MG63 (cell line): ENCODE measurements around the gene KERA. TPM values are rescaled to one million over a fixed set of nuclear protein-coding genes. Genes with fewer than 3 reads are reported as not detected.
A peak's percentile ranks its signal among the peaks of the same experiment; 100 is the strongest.

Experiments used
- DNase-seq: peaks from one replicate; pipeline ENCODE4 v3.0.0-alpha.2; 2020
- H3K27me3 ChIP-seq: fragments of 250-450 bp; sonication (Bioruptor Pico); 2 replicates; pipeline ENCODE4 v1.5.1; 2020; ENCODE audit warnings: mild to moderate bottlenecking, moderate library complexity
- H3K36me3 ChIP-seq: fragments of 250-450 bp; sonication (Bioruptor Pico); 2 replicates; pipeline ENCODE4 v1.5.1; 2020; ENCODE audit warnings: mild to moderate bottlenecking, moderate library complexity
- H3K4me3 ChIP-seq: fragments of 250-450 bp; sonication (Bioruptor Pico); 2 replicates; pipeline ENCODE4 v1.5.1; 2020; ENCODE audit warnings: mild to moderate bottlenecking, moderate library complexity
- H3K9me3 ChIP-seq: fragments of 250-450 bp; sonication (Bioruptor Pico); 2 replicates; pipeline ENCODE4 v1.5.1; 2020; ENCODE audit warnings: mild to moderate bottlenecking, moderate library complexity
- total RNA-seq: library from RNA; depleted of rRNA; stranded (reverse); fragments of >200 nt; shearing (Covaris generic); gene quantifications from 2 replicates; pipeline ENCODE4 v1.2.3, GENCODE V29; 2014; ENCODE audit warnings: low replicate concordance

KERA gene
- total RNA-seq, 1 experiment from 2014 or later, result not detected

GRCh38 chr12:91043408-91043807, 14.4 kb downstream of the KERA start:
- H3K9me3 ChIP-seq, result no peaks in the 10 kb centered on the region
- H3K27me3 ChIP-seq, result no peaks in the 10 kb centered on the region
- DNase-seq, result no peak
- H3K36me3 ChIP-seq, result no peaks in the 10 kb centered on the region
- H3K4me3 ChIP-seq, result no peak overlapping the region

GRCh38 chr12:91040096-91040755, 17.6 kb downstream of the KERA start:
- no peak overlapping the region for H3K4me3 ChIP-seq
- H3K36me3 ChIP-seq, result no peaks in the 10 kb centered on the region
- DNase-seq, result no peak
- H3K27me3 ChIP-seq, result no peaks in the 10 kb centered on the region
- no peaks in the 10 kb centered on the region for H3K9me3 ChIP-seq

GRCh38 chr12:91037276-91037675, 20.5 kb downstream of the KERA start:
- DNase-seq, result no peak
- Histone ChIP-seq H3K27me3 (no peaks in the 10 kb centered on the region), H3K36me3 (no peaks in the 10 kb centered on the region), H3K4me3 (no peak overlapping the region), H3K9me3 (no peaks in the 10 kb centered on the region)

DNA sequence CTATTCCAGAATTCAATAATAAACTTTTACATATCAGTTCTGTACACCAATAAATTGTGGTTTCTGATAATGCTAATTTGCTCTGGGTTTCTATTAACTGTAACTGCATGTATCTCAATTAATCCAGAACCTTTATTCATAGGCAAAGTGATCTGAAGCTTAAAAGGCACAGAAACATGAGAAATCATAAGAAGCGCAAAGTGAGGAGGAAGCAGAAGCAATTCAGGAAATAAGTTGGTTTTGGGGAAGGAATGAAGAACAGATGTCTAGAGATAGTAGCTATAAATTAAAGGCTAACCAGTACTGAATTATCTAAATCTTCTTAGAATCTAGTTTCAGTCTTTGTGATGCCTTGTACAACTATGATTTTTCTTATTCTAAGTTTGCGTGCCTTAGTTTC, 24.6 kb downstream of the KERA start:
- no peaks in the 10 kb centered on the region for H3K27me3 ChIP-seq
- no peak for DNase-seq
- no peak overlapping the region for H3K4me3 ChIP-seq
- H3K36me3 ChIP-seq, result no peaks in the 10 kb centered on the region
- H3K9me3 ChIP-seq, result no peaks in the 10 kb centered on the region

- Histone ChIP-seq H3K27me3 (no peaks in the 10 kb centered on the region), H3K4me3 (no peak overlapping the region), H3K9me3 (no peaks in the 10 kb centered on the region; the same call in 1 of the 2 replicates), H3K36me3 (no peaks in the 10 kb centered on the region)
- no peak for DNase-seq
These were observed 34.4 kb downstream of the KERA start for GRCh38 chr12:91023326-91024004.

DNA sequence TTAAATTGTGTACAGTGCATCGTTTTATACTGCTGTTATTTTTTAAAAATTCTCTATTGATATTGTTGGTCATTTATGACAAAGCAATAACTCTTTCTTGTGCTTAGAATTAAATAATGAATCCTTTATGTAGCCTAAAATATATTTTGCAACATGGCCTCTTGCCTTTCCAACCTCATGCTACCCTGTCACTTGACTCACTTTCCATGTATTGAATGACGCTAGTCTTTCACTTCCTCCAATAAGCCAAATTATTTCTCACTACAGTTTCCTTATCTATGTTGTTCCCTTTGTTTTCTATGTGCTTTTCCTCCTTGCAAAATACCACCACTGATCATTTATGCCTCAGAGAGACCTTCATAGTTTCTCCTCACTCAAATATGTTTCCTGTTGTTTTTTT, 36.7 kb downstream of the KERA start:
- H3K36me3 ChIP-seq, result no peaks in the 10 kb centered on the region
- no peaks in the 10 kb centered on the region; the same call in 1 of the 2 replicates for H3K9me3 ChIP-seq
- no peaks in the 10 kb centered on the region for H3K27me3 ChIP-seq
- H3K4me3 ChIP-seq, result no peak overlapping the region
- no peak for DNase-seq

GRCh38 chr12:91019455-91019854, 38.4 kb downstream of the KERA start:
- H3K9me3 ChIP-seq, result no peaks in the 10 kb centered on the region; the same call in 1 of the 2 replicates
- H3K4me3 ChIP-seq, result no peak overlapping the region
- no peak for DNase-seq
- no peaks in the 10 kb centered on the region for H3K36me3 ChIP-seq
- H3K27me3 ChIP-seq, result no peaks in the 10 kb centered on the region

GRCh38 chr12:91017511-91018263, 40.1 kb downstream of the KERA start:
- no peaks in the 10 kb centered on the region; the same call in 1 of the 2 replicates for H3K9me3 ChIP-seq
- no peaks in the 10 kb centered on the region for H3K36me3 ChIP-seq
- H3K27me3 ChIP-seq, result no peaks in the 10 kb centered on the region
- no peak for DNase-seq
- no peak overlapping the region for H3K4me3 ChIP-seq

DNA sequence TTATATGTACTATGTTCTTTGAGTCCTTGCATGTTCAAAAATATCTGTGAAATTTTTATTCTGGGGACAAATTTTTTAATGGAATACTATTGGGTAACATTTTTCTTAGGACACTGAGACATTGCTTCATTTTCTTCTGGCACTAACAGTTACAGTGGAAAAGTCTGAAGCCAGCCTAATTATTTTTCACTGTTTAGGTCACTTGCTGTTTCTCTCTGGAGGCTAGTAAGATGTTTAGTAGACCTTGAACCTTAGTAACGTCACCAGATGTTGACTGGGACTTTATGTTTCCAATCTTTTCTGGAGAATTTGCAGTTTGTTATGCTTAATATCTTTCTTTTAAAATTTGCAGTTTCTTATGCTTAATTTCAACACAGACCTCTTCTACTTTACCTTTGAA, 40.8 kb downstream of the KERA start:
- H3K27me3 ChIP-seq, result no peaks in the 10 kb centered on the region
- no peaks in the 10 kb centered on the region; the same call in 1 of the 2 replicates for H3K9me3 ChIP-seq
- no peaks in the 10 kb centered on the region for H3K36me3 ChIP-seq
- no peak overlapping the region for H3K4me3 ChIP-seq
- no peak for DNase-seq

GRCh38 chr12:91009319-91009950, 48.4 kb downstream of the KERA start:
- no peaks in the 10 kb centered on the region for H3K36me3 ChIP-seq

GRCh38 chr12:91007531-91008290, 50.1 kb downstream of the KERA start:
- no peak for DNase-seq
- Histone ChIP-seq H3K4me3 (no peak overlapping the region), H3K27me3 (no peaks in the 10 kb centered on the region), H3K9me3 (no peaks in the 10 kb centered on the region), H3K36me3 (no peaks in the 10 kb centered on the region)

More at GRCh38 chr12:91009319-91009950, 48.4 kb downstream of the KERA start:
- Histone ChIP-seq H3K27me3 (no peaks in the 10 kb centered on the region), H3K4me3 (no peak overlapping the region), H3K9me3 (no peaks in the 10 kb centered on the region)
- DNase-seq, result peak; percentile 3

- Histone ChIP-seq H3K4me3 (no peak within 1 kb of the TSS), H3K9me3 (no peaks in the 10 kb centered on the region), H3K27me3 (no peaks in the 10 kb centered on the region), H3K36me3 (no peaks in the 10 kb centered on the region)
- no peak for DNase-seq
These were observed 53.0 kb downstream of the KERA start, which contains the start of gene EPYC for GRCh38 chr12:91004872-91005271. Gene EPYC, minus strand, starts transcription at chr12:91004972. Its CDS starts 2,407 bp downstream, at chr12:91002565.

DNA sequence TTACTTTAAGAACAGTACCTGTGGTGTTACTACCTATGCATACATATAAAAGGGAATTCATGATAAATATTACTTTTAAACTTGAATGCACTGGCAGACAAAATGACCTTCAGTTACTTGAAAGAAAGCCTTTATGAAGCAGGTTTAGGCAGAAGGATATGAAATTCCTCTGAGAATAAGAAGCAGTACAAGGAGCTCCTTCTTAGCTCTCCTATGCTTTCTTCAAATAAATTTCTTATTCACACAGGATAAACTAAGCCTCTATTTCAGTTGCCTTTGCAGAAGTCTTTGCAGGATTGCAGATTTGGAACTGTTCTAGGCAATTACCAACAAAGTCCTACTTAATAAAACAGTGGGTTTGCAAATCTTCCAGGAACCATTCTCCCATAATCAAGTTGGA, 54.1 kb downstream of the KERA start:
- no peaks in the 10 kb centered on the region for H3K9me3 ChIP-seq
- DNase-seq, result no peak
- H3K4me3 ChIP-seq, result no peak overlapping the region

DNA sequence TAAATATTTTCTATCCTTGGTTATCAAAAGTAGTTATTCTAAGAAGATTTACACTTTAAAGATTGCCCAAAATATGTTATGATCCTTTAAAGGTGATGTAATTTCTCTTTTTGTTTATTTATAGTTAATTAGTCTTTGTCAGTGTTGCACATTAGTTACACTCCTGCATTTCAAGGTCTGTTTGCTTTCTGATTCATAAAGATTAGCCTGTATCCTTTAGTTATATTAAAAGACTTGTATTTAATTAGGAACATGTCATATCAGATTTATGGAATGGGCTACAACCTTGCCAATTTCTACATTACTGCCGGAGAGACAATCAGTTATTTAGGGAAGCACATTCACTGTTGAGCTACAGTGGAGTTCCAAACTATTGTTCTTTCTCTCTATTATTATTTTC, 56.5 kb downstream of the KERA start:
- Histone ChIP-seq H3K9me3 (no peaks in the 10 kb centered on the region), H3K4me3 (no peak overlapping the region), H3K27me3 (no peaks in the 10 kb centered on the region), H3K36me3 (no peaks in the 10 kb centered on the region)
- DNase-seq, result no peak

More for the DNA sequence above, 54.1 kb downstream of the KERA start:
- Histone ChIP-seq H3K36me3 (no peaks in the 10 kb centered on the region), H3K27me3 (no peaks in the 10 kb centered on the region)
